Measurements from ENCODE around the gene TMEM121. TPM values are rescaled to one million over a fixed set of nuclear protein-coding genes. Genes with fewer than 3 reads are reported as not detected.

Gene TMEM121
- total and polyA plus RNA-seq, 4 donors = 0.33 to 1.5 (median 0.37) TPM; not detected in 1

DNA sequence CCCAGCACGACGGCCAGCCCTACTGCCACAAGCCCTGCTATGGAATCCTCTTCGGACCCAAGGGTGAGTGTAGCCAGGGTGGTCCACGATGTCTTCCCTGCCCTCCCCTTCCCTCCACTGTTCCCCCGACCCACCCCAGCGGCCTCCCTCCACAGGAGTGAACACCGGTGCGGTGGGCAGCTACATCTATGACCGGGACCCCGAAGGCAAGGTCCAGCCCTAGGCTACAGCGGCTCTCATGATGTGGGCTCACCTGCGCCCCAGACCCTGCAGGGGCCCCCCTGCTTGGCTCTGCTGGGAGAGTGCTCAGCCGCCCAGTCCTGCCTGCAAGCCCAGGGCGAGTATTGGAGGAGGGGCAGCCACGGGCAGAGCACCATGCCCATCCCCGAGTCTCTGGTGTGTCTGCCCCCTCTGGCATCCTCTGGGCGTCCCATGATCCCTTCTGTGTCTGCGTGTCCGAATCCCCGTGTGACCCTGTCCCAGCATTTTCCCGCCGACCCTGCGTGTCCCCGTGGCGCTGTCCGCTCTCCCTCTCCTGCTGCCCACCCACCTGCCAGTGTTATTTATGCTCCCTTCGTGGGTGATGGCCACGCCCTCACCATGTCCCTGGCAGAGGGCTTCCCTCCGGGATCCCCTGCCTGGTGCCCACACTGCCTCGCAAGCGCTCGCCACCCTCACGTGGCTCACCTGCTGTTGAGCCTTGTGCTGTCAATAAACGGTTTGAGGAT is 46.8 kb upstream of the TMEM121 start:
- Histone ChIP-seq H3K36me3 (ENCODE audit: control insufficient read depth in 4 of 4, insufficient read depth in 3 of 4, low read depth in 1 of 4, low read length in 3 of 4) (peaks cover 0 to 1% (median 0%) of the 10 kb centered on the region in 4 donors), H3K4me3 (ENCODE audit: low read depth in 1 of 3, low read length in 3 of 3) (no peak overlapping the region), H3K9me3 (ENCODE audit: control insufficient read depth in 4 of 4, low read length in 3 of 4) (no peaks in the 10 kb centered on the region), H3K27me3 (ENCODE audit: control insufficient read depth in 4 of 4, insufficient read depth in 4 of 4, low read length in 3 of 4) (no peaks in the 10 kb centered on the region), H3K27ac (ENCODE audit: low read depth in 1 of 2, low read length in 2 of 2) (no peak overlapping the region), H3K4me1 (ENCODE audit: control insufficient read depth in 4 of 4, insufficient read depth in 4 of 4, low read length in 3 of 4) (peaks cover 27 to 51% (median 36%) of the 10 kb centered on the region in 4 donors), H3K9ac (ENCODE audit: low read depth in 1 of 2, low read length in 2 of 2) (no peak overlapping the region)
- TF ChIP-seq, protein P1, sequence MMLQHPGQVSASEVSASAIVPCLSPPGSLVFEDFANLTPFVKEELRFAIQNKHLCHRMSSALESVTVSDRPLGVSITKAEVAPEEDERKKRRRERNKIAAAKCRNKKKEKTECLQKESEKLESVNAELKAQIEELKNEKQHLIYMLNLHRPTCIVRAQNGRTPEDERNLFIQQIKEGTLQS (IDR thresholded peaks at IDR 0.05) = no peak
- no peak for TF ChIP-seq RXRA (IDR thresholded peaks at IDR 0.05)
- TF ChIP-seq YY1 (IDR thresholded peaks at IDR 0.05) = no peak
- no peak for TF ChIP-seq FOXA2 (IDR thresholded peaks at IDR 0.05)
- no peak for DNase-seq (ENCODE audit: low spot score)
- 72% methylated on average over 34 of the region's 34 CpGs for WGBS

DNA sequence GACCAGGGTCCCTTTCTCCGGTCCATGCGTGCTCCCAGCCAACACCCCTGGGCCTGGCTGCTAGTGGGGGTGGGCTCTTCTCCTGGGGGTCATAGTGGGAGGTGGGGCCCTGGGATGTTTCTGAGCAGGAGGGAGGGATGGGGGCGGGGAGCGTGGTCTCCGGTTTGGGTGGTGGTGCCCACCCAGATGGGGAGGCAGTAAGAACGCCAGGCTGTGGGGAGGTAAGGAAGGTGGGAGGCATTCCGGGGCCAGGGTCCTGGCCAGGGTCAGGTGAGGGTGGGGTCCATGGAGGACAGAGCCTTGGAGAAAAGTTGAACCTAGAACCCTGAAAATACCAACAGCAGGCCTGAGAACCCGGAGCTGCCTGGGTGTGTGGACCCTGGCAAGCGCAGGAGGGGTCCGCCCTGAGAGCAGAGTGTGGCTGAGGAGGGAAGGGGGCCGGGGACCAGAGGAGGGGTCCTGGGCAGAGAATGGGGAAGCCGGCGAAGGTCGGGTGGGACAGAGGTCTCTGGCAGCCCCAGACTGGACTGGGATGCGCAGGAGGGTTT is 46.1 kb upstream of the TMEM121 start:
- 63% methylated on average over 15 of the region's 15 CpGs for WGBS
- Histone ChIP-seq H3K36me3 (ENCODE audit: control insufficient read depth in 4 of 4, insufficient read depth in 3 of 4, low read depth in 1 of 4, low read length in 3 of 4) (peaks cover 0 to 1% (median 0%) of the 10 kb centered on the region in 4 donors), H3K4me1 (ENCODE audit: control insufficient read depth in 4 of 4, insufficient read depth in 4 of 4, low read length in 3 of 4) (peaks cover 25 to 49% (median 32%) of the 10 kb centered on the region in 4 donors), H3K4me3 (ENCODE audit: low read depth in 1 of 3, low read length in 3 of 3) (no peak overlapping the region), H3K9ac (ENCODE audit: low read depth in 1 of 2, low read length in 2 of 2) (no peak overlapping the region), H3K9me3 (ENCODE audit: control insufficient read depth in 4 of 4, low read length in 3 of 4) (no peaks in the 10 kb centered on the region), H3K27ac (ENCODE audit: low read depth in 1 of 2, low read length in 2 of 2) (peak overlapping the region; percentile 85 to 88), H3K27me3 (ENCODE audit: control insufficient read depth in 4 of 4, insufficient read depth in 4 of 4, low read length in 3 of 4) (no peaks in the 10 kb centered on the region)
- TF ChIP-seq FOXA1 (IDR thresholded peaks at IDR 0.05) (no peak), NR2F2 (IDR thresholded peaks at IDR 0.05) (no peak), HNF4A (conservative IDR thresholded peaks at IDR 0.05) (no peak), FOXA2 (IDR thresholded peaks at IDR 0.05) (no peak), SP1 (IDR thresholded peaks at IDR 0.05) (no peak)
- TF ChIP-seq, protein P2, sequence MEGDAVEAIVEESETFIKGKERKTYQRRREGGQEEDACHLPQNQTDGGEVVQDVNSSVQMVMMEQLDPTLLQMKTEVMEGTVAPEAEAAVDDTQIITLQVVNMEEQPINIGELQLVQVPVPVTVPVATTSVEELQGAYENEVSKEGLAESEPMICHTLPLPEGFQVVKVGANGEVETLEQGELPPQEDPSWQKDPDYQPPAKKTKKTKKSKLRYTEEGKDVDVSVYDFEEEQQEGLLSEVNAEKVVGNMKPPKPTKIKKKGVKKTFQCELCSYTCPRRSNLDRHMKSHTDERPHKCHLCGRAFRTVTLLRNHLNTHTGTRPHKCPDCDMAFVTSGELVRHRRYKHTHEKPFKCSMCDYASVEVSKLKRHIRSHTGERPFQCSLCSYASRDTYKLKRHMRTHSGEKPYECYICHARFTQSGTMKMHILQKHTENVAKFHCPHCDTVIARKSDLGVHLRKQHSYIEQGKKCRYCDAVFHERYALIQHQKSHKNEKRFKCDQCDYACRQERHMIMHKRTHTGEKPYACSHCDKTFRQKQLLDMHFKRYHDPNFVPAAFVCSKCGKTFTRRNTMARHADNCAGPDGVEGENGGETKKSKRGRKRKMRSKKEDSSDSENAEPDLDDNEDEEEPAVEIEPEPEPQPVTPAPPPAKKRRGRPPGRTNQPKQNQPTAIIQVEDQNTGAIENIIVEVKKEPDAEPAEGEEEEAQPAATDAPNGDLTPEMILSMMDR (IDR thresholded peaks at IDR 0.05; ENCODE audit: low read depth, low read length, missing input control) = no peak
- TF ChIP-seq, protein P1 (IDR thresholded peaks at IDR 0.05) = no peak
- TF ChIP-seq, protein P3, sequence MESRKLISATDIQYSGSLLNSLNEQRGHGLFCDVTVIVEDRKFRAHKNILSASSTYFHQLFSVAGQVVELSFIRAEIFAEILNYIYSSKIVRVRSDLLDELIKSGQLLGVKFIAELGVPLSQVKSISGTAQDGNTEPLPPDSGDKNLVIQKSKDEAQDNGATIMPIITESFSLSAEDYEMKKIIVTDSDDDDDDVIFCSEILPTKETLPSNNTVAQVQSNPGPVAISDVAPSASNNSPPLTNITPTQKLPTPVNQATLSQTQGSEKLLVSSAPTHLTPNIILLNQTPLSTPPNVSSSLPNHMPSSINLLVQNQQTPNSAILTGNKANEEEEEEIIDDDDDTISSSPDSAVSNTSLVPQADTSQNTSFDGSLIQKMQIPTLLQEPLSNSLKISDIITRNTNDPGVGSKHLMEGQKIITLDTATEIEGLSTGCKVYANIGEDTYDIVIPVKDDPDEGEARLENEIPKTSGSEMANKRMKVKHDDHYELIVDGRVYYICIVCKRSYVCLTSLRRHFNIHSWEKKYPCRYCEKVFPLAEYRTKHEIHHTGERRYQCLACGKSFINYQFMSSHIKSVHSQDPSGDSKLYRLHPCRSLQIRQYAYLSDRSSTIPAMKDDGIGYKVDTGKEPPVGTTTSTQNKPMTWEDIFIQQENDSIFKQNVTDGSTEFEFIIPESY (IDR thresholded peaks at IDR 0.05) = no peak
- no peak for DNase-seq (ENCODE audit: low spot score)
